ENCODE data around the gene AGBL5.

Gene AGBL5

DNA sequence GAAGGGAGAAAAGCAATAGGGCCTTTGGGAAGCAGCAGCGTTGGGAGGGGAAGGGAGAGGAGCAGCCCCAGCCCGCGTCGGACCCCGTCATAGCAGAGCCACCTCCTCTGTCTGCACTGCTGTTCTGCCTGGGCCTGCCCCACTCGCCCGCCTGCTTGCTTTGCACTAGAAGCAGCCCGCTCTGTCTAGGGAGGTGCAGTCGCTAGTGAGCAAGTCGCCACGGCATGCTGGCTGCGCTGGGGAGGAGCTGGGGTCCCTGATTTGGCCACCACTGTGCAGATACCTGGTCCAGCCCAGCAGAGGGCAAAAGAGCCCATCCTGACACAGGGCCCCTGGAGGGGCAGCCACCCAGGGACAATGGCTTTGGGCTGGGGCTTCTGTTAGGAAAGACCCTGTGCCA, 26.7 kb upstream of the AGBL5 start:
- no peak for DNase-seq (ENCODE audit: low spot score)

DNA sequence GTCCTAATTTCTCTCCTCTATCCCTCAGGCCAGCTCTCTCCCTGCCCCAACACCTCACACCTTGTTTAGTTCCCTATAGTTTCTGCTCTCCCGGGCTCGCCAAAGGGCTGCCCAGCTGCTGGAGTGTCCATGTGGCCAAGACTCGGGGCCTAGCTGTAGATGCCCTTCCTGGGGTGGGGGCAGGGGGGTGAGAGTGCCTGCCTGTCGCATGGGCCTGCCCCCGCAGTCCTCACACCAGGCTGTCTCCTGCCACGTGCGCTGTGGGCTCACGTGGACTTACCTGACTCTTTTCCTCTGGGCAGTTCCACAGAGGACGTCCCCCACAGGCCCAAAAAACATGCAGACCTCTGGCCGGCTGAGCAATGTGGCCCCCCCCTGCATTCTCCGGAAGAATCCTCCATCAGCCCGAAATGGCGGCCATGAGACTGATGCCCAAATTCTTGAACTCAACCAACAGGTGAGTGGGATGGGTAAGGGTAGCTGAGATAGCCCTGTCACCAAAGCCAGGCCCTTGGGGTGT, 26.1 kb upstream of the AGBL5 start:
- no peak for DNase-seq (ENCODE audit: low spot score)

DNA sequence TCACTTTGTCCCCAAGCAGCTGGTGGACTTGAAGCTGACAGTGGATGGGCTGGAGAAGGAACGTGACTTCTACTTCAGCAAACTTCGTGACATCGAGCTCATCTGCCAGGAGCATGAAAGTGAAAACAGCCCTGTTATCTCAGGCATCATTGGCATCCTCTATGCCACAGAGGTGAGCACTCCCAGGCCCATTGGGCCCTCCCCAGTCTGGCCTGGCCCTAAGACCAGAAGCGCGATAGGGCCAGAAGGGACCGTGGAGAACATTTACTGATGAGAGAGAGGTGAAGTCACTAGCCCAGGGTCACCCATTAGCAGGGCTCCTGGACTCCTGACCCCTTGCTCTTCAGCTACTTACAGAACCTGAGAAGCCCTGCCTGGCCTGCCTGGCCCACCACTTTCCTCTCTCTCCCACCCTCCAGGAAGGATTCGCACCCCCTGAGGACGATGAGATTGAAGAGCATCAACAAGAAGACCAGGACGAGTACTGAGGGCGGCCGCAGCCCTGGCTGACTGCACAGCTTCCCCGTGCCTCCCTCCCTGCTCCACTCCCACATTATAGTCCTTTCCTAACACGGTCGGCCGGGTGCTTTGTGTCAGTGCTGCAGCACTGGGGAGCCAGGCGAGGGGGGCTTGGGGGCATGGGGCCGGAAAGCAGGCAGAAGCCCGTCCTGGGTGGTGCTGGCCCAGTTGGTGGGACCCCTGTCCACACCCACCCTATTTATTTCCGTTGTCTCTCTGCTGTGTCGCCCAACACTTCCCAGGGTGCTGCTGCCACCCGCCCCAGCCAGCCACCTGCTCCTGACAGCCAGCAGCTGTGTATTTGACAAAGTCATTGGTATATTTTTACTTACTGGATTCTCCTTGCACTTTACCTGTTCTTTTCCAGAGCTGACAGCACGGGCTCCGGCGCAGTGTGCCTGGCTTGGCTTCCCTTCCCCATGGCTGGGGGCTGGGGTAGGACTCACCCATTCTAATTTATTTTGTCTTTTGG, 25.3 kb upstream of the AGBL5 start:
- no peak for DNase-seq (ENCODE audit: low spot score)

DNA sequence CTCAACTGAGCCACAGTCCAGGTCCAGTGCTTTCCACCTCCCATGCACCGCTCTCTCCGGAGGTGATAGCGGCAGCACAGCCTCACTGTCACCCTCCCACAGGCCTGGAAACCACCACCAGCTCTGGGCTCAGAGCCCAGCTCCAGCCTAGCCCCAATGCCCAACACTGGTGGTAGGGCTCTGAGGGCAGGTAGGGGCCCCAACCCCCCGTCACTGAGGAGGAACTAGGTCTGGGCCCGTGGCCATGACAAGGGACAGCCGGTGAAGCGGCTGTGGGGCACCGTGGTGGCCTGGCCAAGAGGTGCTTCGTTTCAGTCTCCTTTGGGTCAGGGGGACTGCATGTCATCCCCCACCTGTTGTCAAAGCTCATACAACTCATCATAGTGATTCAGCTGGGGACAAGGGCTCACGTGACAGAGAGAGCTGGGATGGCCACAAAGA, 24.2 kb upstream of the AGBL5 start:
- DNase-seq (ENCODE audit: low spot score) = no peak

DNA sequence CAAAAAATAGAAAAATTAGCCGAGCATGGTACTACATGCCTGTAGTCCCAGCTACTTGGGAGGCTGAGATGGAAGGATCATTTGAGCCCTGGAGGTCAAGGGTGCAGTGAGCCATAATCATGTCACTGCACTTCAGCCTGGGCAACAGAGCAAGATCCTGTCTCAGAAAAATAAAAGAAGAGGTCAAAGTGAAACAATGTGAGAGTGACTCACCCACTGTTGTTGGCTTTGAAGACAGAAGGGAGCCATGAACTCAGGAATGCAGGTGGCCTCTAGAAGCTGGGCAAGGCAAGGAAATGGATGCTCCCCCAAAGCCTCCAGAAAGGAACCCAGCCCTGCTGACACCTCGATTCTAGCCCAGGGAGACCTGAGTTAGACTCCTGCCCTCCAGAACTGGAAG, 22.4 kb upstream of the AGBL5 start:
- no peak for DNase-seq (ENCODE audit: low spot score)

DNA sequence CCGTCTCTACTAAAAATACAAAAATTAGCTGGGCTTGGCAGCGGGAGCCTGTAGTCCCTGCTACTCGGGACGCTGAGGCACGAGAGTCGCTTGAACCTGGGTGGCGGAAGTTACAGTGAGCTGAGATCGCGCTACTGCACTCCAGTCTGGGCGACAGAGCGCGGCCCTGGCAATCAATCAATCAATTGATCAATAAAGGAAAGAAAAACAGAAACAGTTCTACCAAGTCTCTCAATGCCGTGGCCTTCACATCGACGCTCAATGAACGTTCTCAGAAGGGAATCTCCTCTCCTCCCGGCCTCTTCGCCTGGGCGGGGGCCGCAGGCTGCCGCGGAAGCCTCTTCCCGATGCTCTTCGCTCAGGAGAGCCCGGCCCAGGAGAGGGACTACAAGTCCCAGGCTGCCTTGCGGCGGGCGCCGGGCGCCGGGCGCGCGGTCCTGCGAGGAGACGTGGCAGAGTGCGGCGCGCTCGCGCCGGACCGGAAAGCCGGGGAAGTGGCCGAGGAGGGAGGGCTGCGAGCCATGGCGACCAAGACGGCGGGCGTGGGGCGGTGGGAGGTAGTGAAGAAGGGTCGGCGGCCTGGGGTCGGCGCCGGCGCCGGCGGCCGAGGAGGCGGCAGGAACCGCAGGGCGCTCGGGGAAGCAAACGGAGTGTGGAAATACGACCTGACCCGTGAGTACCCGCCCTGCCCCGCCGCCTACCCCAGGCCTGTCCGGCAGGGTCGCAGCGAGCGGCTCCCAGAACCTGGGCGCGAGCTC, 18.8 kb upstream of the AGBL5 start, which contains the start of gene TMEM214:
Gene TMEM214 (plus strand): TSS at position 471 of the 758 bp plus-strand sequence. CDS start 51 bp downstream, at position 522.
- peak; percentile 97 for DNase-seq (ENCODE audit: low spot score)

DNA sequence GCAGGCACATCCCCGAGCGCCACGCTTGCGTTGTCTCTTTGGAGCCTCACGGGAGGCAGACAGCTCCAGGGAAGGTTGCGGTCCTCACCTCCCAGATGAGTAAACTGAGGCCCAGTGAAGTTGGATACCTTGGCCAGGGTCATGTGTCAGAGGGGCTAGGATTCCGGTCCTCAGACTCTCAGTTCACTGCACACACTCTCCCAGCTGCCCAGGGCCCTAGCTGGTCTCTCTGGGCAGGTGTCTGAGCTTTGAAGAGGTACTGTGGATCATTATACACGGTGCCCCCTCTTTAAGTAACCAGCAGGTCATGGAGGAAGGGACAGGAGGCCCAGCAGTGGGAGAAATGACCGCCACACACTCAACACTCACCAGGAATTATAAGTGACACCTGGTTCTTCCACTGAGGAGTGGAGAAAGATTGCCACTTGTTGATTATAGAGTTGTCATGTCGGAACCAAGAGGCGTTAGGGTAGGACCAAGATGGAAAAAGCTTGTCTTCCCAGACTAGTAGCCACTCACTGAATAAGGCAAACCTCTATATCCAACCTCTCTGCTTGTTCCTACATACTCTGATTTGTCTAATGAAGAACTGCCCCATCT, 18.1 kb upstream of the AGBL5 start:
- no peak for DNase-seq (ENCODE audit: low spot score)

DNA sequence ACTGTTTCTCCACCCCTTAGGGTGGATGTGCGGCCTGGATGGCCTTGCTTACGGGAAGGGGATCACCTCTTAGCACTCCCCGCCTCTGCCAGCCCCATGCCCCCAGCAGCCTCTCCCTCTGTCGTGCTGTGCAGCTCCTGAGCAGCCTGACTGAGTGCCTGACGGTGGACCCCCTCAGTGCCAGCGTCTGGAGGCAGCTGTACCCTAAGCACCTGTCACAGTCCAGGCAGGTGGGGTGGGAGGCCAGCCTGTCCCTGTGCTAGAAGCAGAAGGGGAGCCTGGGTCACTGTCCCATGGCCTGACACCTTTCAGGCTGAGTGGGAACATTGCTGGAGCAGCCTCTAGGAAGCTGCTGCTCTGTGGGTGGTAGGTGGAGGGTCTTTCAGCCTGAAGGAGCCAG, 13.5 kb upstream of the AGBL5 start:
- no peak for DNase-seq (ENCODE audit: low spot score)

DNA sequence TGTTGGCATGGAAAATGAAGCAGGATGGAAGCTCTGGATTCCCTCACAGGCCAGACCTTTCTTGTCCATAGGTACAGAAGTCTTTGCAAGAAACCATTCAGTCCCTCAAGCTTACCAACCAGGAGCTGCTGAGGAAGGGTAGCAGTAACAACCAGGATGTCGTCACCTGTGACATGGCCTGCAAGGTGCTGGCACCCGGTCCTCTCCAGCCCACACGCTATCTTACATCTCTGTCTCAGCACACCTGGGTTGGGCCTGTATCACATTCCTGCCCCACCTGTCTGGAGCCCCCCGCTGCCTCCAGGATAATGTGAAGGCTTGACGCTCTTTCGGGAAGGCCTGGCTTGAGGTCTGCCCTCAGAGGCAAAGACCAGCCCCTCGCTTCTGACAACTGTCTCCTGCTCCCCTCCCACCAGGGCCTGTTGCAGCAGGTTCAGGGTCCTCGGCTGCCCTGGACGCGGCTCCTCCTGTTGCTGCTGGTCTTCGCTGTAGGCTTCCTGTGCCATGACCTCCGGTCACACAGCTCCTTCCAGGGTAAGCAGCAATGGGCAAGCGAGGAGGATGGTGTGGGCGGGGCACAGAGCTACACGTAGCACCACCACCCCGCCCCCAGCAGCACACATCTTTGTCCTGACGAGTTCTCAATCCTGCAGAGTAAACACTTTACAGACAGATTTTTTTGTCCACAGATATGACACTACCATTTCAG, 12.7 kb upstream of the AGBL5 start:
- DNase-seq (ENCODE audit: low spot score) = no peak

DNA sequence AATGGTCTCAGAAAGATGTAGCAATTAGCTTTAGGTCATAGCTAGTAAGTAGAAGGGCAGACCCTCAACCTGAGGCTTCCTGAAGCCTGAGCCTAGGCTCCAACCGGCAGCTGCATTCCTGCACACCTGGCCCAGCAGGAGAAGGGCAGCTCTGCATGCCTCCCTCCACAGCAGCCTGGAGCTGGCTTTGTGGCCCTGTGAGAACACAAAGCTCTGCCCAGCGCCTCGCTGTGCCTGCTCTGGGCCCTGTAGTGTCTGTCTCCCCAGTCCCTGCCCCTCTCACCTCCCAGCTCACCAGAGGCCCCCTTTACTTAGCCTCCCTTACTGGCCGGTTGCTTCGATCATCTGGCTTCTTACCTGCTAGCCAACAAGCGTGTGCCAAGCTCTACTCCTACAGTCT, 12.0 kb upstream of the AGBL5 start:
- DNase-seq (ENCODE audit: low spot score) = no peak

DNA sequence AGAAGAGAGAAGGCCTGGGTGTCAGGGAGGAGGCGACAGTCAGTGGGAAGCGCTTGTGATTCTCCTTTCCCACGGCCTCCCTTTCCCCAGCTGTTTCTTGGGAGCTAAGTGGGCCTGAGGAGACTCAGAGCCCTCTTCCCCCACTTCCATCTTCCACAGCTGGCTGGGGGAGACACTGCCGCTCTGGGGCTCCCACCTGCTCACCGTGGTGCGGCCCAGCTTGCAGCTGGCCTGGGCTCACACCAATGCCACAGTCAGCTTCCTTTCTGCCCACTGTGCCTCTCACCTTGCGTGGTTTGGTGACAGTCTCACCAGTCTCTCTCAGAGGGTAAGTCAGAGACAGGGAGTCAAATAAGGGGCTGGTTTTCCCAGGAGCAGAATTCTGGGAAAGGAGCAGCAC, 11.6 kb upstream of the AGBL5 start:
- DNase-seq (ENCODE audit: low spot score) = no peak

DNA sequence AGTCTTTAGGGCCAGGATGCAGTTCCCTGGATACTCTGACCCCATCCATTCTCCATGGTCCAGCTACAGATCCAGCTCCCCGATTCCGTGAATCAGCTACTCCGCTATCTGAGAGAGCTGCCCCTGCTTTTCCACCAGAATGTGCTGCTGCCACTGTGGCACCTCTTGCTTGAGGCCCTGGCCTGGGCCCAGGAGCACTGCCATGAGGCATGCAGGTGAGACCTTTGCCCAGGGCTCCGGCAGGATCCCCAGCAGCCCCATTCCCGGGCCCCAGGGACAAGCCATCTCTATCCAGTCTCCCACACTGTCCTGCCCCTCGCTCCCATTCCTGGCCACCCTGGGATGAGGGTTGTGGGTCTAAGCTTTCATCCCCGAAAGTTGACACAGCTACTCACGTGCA, 11.2 kb upstream of the AGBL5 start:
- DNase-seq (ENCODE audit: low spot score) = no peak

DNA sequence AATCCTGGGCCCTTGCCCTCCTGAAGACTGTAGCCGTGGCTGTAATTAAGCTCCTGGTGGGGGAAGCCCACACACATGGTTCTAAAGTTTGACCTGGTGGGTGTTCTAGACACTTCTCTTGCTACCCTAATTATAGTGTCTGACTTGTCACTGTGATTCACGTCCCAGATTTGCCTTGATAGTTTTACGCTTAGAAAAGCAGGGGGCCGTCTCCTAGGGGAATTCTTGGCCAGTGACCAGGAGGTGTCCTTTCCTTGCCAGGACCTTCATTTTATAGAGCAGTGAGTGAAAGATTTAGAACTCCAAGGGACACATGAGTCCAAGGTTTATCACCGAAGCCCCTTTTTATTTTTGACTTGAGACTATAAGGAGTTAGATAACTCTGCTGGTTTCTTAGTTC, 9.7 kb upstream of the AGBL5 start:
- DNase-seq (ENCODE audit: low spot score) = no peak

DNA sequence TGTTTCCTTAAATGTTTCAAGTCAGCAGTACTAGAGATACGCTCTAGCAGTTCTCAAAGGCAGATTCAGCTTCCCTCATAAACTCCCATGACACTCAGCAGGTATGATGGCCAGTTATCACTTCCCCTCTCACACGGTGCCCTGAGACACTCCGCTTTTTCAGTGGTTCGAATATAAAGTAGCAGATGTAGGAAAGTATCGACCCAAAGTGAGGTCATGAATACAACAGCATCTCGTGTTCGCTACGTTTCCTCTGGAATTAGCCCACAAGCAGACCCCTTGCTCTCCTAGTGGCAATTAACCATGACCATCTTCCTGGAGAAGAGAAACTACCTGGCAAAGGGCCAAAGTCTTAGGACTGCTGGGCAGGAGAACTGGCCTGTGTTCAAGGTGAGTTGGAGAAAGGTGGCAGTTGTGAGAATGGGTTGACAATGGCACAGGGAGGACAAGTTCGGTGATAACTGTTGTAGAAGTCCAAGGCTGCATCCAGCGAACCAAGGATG, 9.3 kb upstream of the AGBL5 start:
- no peak for DNase-seq (ENCODE audit: low spot score)

DNA sequence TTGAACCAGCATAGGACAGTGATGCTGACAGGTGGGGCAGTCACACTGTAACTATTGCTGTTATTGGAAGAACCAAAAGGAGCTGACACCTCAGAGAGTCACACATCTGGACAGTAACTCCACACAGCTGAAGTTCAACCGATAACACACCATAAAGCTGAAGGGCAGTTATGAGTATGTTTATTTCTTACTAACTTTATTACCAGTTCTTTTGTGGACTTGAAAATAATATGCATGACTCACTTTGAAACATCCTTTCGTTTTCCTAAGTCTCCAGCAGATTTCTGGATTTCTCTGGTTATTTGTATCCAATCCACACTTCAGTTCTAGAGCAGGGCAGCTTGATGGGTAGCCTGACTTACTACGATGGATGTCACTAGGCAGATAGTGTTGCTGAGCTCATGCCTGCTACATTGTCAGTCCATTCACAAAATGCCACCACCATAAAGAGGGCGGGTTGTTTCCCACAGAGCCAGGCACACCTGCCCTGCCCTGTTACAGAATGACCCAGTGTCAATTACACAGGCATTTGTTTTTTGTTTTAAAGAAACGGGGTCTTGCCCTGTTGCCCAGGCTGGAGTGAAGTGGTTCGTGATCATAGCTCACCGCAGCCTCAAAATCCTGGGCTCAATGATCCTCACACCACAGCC, 8.4 kb upstream of the AGBL5 start:
- no peak for DNase-seq (ENCODE audit: low spot score)

DNA sequence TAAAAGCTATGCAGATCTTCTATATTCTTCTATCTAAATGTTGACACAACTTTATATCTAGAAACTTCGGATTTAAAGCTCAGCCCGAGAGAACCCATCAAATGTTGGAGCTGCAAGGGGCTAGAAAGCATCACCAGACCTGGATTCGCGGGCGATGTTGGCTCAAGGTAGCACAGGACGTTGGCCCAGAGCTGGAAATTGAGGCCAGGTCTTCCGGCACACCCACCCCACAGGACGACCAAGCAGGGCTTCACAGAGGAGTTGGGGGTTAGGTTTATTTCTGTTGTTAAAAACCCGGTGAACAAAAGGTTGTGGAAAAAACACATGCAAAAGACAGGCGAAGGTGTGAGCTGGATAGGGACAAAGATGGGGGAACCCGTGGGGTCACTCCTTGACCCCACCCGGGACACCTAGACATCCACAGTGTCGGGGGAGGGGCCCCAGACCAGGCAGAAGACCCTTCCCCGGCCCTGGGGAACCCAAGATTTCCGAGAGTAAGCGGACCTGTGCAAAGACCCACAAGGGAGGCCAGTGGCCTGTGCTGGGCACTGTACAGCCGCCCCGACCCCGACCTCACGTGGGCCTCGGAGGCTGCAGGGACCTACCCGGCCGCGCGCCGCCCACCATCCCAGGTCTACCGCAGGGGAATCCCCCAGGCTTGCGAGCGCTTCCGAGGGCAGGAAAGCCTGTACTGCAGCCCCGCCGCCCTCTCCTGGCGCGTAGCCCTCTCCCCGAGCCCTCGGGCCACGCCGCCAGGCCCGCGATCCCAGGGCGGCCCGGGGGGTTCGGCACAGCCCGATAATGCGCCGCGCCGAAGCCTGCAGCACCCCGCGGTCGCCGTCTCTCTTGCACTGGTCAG, 1.8 kb upstream of the AGBL5 start:
- DNase-seq (ENCODE audit: low spot score) = peak; percentile 48

DNA sequence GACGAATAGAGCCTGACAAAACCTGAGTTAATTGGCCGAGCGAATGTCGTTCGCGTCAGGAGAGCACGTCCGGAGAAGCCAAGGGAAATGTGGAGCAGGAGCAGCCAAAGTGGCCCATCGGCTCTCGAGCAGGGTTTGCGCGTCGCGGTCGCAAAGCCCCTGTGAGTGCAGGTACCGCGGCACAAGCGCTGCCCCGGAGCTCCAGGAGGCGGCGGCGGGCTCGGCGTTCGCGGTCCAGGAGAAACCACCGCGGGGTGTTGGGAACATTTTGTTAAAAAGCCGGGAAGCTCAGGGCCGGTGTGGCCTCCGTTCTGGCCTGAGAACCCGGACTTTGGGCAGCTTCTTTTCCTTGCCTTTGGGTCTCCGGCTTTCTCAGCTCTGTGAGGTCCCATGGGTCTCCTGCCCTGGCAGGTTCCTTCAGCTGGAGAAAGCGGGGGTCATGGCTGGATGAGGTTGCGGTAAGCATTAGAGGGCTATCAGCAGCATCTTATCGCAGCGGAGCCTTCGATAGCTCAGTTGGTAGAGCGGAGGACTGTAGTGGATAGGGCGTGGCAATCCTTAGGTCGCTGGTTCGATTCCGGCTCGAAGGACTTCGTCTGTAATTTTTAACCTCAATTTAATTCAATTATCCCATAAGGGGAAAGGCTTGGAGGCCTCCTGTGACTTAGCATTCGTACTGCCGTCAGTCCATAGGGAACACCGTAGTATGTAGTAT, 1.0 kb upstream of the AGBL5 start:
- peak; percentile 87 for DNase-seq (ENCODE audit: low spot score)

DNA sequence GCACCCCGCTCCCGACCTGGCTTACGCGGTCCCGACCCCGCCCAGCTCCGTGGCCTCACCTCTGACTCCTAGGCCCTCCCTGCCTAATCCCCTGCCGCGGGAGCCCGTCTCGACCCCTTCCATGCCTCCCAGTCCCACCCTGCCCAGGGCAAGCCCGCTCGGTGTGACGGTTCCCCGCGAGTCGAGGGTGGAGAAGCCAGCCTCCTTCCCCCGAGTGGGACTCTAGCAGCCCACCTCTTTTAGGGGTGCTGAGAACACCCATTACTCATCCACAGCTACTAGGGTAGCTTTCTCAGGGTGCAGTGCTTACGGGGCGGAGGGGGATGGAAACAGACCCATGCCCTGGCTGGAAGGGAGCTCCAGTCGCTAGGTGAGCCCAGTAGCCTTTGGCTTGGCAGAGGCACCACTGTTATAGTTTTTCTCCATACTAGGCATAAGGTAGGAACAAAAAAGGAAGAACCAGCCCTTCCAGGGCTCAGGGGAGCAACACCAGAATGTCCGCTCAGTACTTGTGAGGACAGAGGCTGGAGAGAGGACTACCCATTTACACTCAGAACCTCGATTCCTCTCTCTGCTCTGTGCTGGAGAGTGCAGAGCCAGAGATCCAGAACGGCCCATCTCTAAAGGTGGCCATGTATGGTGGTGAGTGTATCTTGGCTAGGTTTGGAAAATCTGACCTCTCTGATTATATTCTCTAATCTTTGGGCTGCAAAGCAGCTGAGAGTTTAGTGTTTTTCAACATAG, 606 bp downstream of the AGBL5 start:
- peak; percentile 38 for DNase-seq (ENCODE audit: low spot score)

DNA sequence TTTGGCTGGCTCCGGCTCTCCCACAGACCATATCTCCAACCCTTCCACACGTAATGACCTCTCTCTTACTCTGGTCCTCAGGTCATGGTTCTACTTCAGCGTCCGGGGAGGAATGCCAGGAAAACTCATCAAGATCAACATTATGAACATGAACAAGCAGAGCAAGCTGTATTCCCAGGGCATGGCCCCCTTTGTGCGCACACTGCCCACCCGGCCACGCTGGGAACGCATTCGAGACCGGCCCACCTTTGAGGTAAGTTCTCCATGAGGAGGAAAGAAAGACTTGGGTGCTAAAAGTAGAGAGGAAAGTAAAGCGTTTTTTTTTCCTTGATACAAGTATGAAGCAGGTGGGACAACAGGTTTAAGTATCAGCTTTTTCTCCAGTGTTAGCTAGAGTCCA, 1.9 kb downstream of the AGBL5 start:
- DNase-seq (ENCODE audit: low spot score) = no peak

Measured in hepatic stellate cell (primary cell).